ENCODE data around the gene FEM1A. TPM values are rescaled to one million over a fixed set of nuclear protein-coding genes. Genes with fewer than 3 reads are reported as not detected.

FEM1A gene
- total and polyA plus RNA-seq, 10 of the 15 experiments (the other 5 are each of a cell fraction or from before 2014, with no cell fraction given) = 0.27 to 17.4 (median 3.8) TPM

DNA sequence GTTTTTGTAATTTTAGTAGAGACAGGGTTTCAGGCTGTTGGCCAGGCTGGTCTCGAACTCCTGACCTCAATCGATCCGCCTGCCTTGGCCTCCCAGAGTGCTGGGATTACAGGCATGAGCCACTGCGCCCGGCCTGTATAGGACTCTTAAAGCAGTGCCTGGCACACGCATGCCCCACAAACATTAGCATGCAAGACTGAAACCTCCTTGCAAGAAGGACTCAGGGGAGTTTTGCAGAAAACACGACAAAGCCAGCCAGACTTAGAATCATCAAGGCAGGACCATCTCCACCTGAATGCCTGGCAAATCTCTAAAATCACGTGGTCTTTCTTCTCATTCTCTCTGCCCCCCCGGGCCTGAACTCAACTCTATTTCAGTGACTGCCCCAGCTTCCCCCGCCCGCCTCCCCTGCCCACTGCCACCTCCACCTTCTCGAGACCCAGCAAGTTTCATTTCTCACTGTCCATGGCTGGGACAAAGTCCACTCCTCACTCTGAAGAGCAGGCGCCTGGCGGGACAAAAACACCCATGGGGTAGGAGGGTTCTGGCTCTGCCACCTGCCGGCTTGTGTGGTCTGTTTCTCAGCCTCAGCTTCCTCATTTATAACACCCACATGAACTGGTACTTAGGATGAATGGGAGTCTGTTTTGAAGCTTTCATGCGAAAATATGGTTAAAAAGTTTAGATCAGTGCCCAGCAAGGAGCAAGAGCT lies 37.6 kb downstream of the FEM1A start (continued):
- TF ChIP-seq, protein P1, sequence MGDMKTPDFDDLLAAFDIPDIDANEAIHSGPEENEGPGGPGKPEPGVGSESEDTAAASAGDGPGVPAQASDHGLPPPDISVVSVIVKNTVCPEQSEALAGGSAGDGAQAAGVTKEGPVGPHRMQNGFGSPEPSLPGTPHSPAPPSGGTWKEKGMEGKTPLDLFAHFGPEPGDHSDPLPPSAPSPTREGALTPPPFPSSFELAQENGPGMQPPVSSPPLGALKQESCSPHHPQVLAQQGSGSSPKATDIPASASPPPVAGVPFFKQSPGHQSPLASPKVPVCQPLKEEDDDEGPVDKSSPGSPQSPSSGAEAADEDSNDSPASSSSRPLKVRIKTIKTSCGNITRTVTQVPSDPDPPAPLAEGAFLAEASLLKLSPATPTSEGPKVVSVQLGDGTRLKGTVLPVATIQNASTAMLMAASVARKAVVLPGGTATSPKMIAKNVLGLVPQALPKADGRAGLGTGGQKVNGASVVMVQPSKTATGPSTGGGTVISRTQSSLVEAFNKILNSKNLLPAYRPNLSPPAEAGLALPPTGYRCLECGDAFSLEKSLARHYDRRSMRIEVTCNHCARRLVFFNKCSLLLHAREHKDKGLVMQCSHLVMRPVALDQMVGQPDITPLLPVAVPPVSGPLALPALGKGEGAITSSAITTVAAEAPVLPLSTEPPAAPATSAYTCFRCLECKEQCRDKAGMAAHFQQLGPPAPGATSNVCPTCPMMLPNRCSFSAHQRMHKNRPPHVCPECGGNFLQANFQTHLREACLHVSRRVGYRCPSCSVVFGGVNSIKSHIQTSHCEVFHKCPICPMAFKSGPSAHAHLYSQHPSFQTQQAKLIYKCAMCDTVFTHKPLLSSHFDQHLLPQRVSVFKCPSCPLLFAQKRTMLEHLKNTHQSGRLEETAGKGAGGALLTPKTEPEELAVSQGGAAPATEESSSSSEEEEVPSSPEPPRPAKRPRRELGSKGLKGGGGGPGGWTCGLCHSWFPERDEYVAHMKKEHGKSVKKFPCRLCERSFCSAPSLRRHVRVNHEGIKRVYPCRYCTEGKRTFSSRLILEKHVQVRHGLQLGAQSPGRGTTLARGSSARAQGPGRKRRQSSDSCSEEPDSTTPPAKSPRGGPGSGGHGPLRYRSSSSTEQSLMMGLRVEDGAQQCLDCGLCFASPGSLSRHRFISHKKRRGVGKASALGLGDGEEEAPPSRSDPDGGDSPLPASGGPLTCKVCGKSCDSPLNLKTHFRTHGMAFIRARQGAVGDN (IDR thresholded peaks at IDR 0.05) = no peak
- TF ChIP-seq BCL11A (IDR thresholded peaks at IDR 0.05; ENCODE audit: low read depth, low read length) (peak; percentile 35; the same call in 1 of the 2 replicates), NR2C2 (IDR thresholded peaks at IDR 0.05; ENCODE audit: borderline replicate concordance, control insufficient read depth, insufficient read length, low read depth) (no peak), POLR2A (IDR thresholded peaks at IDR 0.05; ENCODE audit: low read depth, low read length) (no peak), FOXM1 (IDR thresholded peaks at IDR 0.05; ENCODE audit: low read depth, low read length) (no peak), PAX5 (IDR thresholded peaks at IDR 0.05; ENCODE audit: borderline replicate concordance, low read depth, low read length) (peak; percentile 60), RAD51 (IDR thresholded peaks at IDR 0.05) (peak; percentile 86), NBN (IDR thresholded peaks at IDR 0.05) (peak; percentile 65), SPI1 (IDR thresholded peaks at IDR 0.05; ENCODE audit: borderline replicate concordance, insufficient read depth, low read depth, low read length) (peak; percentile 70; the same call in 1 of the 2 replicates), CHD1 (IDR thresholded peaks at IDR 0.05; ENCODE audit: low read depth, low read length) (no peak), TCF12 (IDR thresholded peaks at IDR 0.05; ENCODE audit: low read depth, low read length) (peak; percentile 85), YBX1 (IDR thresholded peaks at IDR 0.05) (no peak), NRF1 (conservative IDR thresholded peaks at IDR 0.05; ENCODE audit: low read depth, low read length) (no peak), RB1 (IDR thresholded peaks at IDR 0.05; ENCODE audit: borderline replicate concordance) (no peak), TCF3 (IDR thresholded peaks at IDR 0.05; ENCODE audit: borderline replicate concordance, insufficient read depth, low read depth, low read length) (0 out of 2 replicates have a peak, but pooled peaks have one; percentile 44), JUND (IDR thresholded peaks at IDR 0.05; ENCODE audit: low read depth, low read length) (no peak), MEF2B (IDR thresholded peaks at IDR 0.05; ENCODE audit: partially characterized antibody, poor library complexity, severe bottlenecking) (peak; percentile 39), ATF7 (IDR thresholded peaks at IDR 0.05; ENCODE audit: low read depth) (peak; percentile 57; the same call in 1 of the 2 replicates), MTA3 (IDR thresholded peaks at IDR 0.05; ENCODE audit: borderline replicate concordance, low read length) (no peak)
- TF ChIP-seq, protein P2, sequence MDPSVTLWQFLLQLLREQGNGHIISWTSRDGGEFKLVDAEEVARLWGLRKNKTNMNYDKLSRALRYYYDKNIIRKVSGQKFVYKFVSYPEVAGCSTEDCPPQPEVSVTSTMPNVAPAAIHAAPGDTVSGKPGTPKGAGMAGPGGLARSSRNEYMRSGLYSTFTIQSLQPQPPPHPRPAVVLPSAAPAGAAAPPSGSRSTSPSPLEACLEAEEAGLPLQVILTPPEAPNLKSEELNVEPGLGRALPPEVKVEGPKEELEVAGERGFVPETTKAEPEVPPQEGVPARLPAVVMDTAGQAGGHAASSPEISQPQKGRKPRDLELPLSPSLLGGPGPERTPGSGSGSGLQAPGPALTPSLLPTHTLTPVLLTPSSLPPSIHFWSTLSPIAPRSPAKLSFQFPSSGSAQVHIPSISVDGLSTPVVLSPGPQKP (IDR thresholded peaks at IDR 0.05; ENCODE audit: low read depth, low read length) = no peak
- TF ChIP-seq, protein P3, sequence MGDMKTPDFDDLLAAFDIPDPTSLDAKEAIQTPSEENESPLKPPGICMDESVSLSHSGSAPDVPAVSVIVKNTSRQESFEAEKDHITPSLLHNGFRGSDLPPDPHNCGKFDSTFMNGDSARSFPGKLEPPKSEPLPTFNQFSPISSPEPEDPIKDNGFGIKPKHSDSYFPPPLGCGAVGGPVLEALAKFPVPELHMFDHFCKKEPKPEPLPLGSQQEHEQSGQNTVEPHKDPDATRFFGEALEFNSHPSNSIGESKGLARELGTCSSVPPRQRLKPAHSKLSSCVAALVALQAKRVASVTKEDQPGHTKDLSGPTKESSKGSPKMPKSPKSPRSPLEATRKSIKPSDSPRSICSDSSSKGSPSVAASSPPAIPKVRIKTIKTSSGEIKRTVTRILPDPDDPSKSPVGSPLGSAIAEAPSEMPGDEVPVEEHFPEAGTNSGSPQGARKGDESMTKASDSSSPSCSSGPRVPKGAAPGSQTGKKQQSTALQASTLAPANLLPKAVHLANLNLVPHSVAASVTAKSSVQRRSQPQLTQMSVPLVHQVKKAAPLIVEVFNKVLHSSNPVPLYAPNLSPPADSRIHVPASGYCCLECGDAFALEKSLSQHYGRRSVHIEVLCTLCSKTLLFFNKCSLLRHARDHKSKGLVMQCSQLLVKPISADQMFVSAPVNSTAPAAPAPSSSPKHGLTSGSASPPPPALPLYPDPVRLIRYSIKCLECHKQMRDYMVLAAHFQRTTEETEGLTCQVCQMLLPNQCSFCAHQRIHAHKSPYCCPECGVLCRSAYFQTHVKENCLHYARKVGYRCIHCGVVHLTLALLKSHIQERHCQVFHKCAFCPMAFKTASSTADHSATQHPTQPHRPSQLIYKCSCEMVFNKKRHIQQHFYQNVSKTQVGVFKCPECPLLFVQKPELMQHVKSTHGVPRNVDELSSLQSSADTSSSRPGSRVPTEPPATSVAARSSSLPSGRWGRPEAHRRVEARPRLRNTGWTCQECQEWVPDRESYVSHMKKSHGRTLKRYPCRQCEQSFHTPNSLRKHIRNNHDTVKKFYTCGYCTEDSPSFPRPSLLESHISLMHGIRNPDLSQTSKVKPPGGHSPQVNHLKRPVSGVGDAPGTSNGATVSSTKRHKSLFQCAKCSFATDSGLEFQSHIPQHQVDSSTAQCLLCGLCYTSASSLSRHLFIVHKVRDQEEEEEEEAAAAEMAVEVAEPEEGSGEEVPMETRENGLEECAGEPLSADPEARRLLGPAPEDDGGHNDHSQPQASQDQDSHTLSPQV (IDR thresholded peaks at IDR 0.05) = no peak

Data from GM12878 (cell line).